GM18909 (cell line): Measurements from ENCODE around the gene SMARCA1.
A peak's percentile ranks its signal among the peaks of the same experiment; 100 is the strongest.

Experiments used
- ATAC-seq: cut with Tn5 transposase; IDR thresholded peaks from one replicate; pipeline ENCODE4 v1.9.1; 2021; ENCODE audit warnings: mild to moderate bottlenecking; ENCODE audit not compliant: unreplicated experiment, poor library complexity

Gene SMARCA1

GRCh38 chrX:129462707-129463106, 60.6 kb downstream of the SMARCA1 start:
- ATAC-seq = no peak

GRCh38 chrX:129461801-129462456, 61.4 kb downstream of the SMARCA1 start:
- no peak for ATAC-seq

DNA sequence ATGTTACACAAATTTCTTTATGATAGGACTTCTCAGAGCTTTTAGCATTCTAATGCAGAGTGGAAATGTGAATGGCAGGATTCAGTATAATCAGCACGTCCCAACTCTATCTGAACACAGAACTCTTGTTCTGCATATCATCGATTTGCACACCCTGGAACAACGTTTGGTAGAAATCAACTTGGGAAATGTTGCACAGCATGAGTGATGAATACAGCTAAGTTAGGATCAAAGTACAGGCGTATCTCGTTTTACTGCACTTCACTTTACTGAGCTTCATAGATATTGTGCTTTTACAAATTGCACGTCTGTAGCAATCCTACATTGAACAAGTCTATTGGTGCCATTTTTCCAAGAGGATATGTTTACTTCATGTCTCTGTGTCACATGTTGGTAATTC, 70.8 kb downstream of the SMARCA1 start:
- ATAC-seq = no peak

GRCh38 chrX:129450123-129450522, 73.2 kb downstream of the SMARCA1 start:
- ATAC-seq = no peak

- no peak for ATAC-seq
Measured at GRCh38 chrX:129449148-129449547, 74.1 kb downstream of the SMARCA1 start.

GRCh38 chrX:129445436-129445835, 77.9 kb downstream of the SMARCA1 start:
- ATAC-seq = no peak

GRCh38 chrX:129433945-129434344, 89.3 kb downstream of the SMARCA1 start:
- no peak for ATAC-seq

GRCh38 chrX:129433461-129433860, 89.8 kb downstream of the SMARCA1 start:
- no peak for ATAC-seq

DNA sequence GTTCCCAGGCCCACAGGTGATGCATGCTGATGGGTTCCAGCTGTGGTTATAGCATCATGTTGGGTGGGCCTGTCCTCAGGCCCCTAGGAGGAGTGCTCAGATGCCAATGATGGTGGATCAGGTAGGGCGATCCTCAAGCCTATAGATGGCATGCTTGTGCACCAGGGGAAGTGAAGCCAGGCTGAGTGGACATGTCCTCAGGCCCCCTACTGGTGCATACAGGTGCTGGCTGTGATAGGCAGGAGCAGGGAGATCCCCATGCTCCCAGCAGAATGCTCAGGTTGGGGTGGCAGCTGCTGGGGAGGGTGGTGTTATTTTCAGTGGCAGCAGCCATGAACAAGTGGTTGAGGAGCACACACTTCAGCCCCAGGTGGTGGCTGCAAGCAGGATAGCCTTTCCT, 96.0 kb downstream of the SMARCA1 start:
- ATAC-seq = peak; percentile 51

DNA sequence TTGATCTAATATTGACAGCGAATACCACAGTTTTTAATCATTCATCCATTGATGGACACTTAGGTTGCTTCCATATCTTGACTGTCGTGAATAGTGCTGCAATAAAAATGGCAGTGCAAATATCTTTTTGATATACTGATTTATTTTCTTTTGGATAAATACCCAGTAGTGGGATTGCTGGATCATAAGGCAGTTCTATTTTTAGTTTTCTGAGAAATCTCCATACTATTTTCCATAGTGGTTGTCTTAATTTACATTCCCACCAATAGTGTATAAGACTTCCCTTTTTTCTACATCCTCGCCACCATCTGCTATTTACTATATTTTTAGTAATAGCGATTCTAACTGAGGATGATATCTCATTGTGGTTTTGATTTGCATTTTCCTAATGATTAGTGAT, 100.1 kb downstream of the SMARCA1 start:
- ATAC-seq = no peak

GRCh38 chrX:129404670-129405008, 118.7 kb downstream of the SMARCA1 start:
- no peak for ATAC-seq

DNA sequence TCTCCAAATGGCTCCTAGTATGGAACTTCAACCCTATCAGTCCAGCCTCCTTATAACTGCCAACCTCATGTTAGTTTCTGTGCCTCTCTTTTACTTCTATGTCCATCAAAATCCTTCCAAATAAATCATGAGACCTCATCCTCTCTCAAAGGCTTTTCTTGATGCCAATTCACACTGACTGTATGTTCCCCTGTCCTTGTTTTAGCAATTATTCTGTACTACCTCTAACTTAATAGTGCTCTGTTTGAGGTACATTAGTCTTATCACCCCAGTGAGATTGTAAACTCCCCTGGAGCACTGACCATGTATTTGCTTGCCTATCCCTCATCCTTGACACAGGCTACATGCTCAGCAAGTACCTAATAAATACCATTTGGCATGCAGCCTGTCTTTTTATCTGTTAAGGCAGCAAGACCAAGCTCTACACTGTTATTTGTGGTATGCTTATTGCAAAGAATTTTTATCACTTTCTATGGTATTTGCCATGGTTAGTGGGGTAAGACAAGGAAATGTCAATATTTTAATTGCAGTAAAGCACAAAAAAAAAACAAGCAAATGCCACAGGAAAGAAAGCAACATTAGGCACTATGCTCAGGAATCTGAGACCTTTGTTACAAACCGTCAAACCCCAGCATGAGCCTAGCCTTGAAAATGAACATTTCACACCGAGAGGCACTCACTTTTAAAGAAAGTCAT, 119.2 kb downstream of the SMARCA1 start:
- no peak for ATAC-seq
